ENCODE measurements around the gene SCAF4. TPM values are rescaled to one million over a fixed set of nuclear protein-coding genes. Genes with fewer than 3 reads are reported as not detected.

The SCAF4 gene
- total RNA-seq, 1 donor: 7.6 TPM

DNA sequence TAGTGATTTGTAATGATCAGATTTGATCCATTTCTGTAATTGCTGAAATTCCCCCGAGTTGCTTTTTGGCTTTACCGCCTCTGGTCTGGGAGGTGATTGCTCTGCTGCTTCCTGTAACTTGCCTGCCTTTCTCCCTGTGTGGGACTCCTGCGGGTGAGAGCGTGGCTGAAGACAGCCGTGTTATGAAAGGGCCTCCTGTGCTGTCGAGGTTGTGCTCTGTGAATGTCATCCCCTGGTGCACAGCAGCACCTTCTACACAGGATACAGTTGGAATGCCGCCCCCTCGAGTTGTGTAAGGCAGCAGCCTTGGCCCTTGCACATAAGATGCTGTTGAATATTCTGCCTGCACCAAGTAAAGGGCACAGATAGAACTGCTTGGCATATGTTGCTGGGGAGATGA, 66.5 kb downstream of the SCAF4 start:
- Histone ChIP-seq H4K20me1 (ENCODE audit: insufficient read depth, low read length) (peaks cover 22% of the 10 kb centered on the region), H2AFZ (ENCODE audit: low read length) (no peak overlapping the region), H3K9me3 (ENCODE audit: low read depth, low read length) (no peaks in the 10 kb centered on the region), H3K27me3 (ENCODE audit: insufficient read depth, low read length) (no peaks in the 10 kb centered on the region), H3K4me3 (ENCODE audit: insufficient read depth, low read length) (no peak overlapping the region), H3K4me1 (ENCODE audit: insufficient read depth, low read length) (peaks cover 32% of the 10 kb centered on the region), H3K4me2 (ENCODE audit: insufficient read depth, low read length) (no peak overlapping the region), H3K36me3 (ENCODE audit: insufficient read depth, low read length) (peaks cover 58% of the 10 kb centered on the region), H3K79me2 (ENCODE audit: insufficient read depth, low read length) (peaks cover 62% of the 10 kb centered on the region), H3K27ac (ENCODE audit: low read depth, low read length) (no peak overlapping the region)
- TF ChIP-seq, protein P1, sequence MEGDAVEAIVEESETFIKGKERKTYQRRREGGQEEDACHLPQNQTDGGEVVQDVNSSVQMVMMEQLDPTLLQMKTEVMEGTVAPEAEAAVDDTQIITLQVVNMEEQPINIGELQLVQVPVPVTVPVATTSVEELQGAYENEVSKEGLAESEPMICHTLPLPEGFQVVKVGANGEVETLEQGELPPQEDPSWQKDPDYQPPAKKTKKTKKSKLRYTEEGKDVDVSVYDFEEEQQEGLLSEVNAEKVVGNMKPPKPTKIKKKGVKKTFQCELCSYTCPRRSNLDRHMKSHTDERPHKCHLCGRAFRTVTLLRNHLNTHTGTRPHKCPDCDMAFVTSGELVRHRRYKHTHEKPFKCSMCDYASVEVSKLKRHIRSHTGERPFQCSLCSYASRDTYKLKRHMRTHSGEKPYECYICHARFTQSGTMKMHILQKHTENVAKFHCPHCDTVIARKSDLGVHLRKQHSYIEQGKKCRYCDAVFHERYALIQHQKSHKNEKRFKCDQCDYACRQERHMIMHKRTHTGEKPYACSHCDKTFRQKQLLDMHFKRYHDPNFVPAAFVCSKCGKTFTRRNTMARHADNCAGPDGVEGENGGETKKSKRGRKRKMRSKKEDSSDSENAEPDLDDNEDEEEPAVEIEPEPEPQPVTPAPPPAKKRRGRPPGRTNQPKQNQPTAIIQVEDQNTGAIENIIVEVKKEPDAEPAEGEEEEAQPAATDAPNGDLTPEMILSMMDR (IDR thresholded peaks at IDR 0.05; ENCODE audit: extremely low read depth, low read depth, low read length): no peak
- DNase-seq (ENCODE audit: insufficient read length, low spot score, missing footprints): no peak

DNA sequence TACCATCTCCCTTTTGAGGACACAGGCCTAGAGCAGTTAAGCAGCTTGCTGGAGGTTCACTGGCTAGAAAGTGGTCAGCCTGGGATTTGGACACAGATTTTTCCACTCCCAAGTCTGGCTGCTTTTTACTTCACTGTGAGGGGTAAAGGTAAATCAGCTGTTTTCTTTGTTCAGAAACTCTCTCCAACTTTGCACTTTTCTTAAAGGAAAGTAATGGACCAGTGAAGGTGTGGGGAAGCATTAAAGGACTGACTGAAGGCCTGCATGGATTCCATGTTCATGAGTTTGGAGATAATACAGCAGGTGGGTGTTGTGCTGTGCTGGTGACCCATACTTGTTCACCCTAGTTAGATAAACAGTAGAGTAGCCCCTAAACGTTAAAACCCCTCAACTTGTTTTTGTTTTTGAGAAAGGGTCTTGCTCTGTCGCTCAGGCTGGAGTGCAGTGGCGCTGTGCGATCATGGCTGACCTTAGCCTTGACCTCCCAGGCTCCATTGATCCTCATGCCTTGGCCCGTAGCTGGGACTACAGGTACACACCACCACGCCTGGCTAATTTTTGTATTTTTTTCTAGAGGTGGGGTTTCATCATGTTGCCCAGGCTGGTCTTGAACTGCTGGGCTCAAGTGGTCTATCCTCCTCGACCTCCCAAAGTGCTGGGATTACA, 68.2 kb downstream of the SCAF4 start:
- H4K20me1 ChIP-seq (ENCODE audit: insufficient read depth, low read length): peaks cover 21% of the 10 kb centered on the region
- no peaks in the 10 kb centered on the region for H3K27me3 ChIP-seq (ENCODE audit: insufficient read depth, low read length)
- H3K27ac ChIP-seq (ENCODE audit: low read depth, low read length): no peak overlapping the region
- no peak overlapping the region for H3K4me3 ChIP-seq (ENCODE audit: insufficient read depth, low read length)
- peaks cover 71% of the 10 kb centered on the region for H3K79me2 ChIP-seq (ENCODE audit: insufficient read depth, low read length)
- no peak for DNase-seq (ENCODE audit: insufficient read length, low spot score, missing footprints)
- H3K36me3 ChIP-seq (ENCODE audit: insufficient read depth, low read length): peaks cover 43% of the 10 kb centered on the region
- H2AFZ ChIP-seq (ENCODE audit: low read length): no peak overlapping the region
- no peak overlapping the region for H3K4me2 ChIP-seq (ENCODE audit: insufficient read depth, low read length)
- H3K9me3 ChIP-seq (ENCODE audit: low read depth, low read length): no peaks in the 10 kb centered on the region
- TF ChIP-seq, protein P1 (IDR thresholded peaks at IDR 0.05; ENCODE audit: extremely low read depth, low read depth, low read length): no peak
- H3K4me1 ChIP-seq (ENCODE audit: insufficient read depth, low read length): peaks cover 29% of the 10 kb centered on the region

DNA sequence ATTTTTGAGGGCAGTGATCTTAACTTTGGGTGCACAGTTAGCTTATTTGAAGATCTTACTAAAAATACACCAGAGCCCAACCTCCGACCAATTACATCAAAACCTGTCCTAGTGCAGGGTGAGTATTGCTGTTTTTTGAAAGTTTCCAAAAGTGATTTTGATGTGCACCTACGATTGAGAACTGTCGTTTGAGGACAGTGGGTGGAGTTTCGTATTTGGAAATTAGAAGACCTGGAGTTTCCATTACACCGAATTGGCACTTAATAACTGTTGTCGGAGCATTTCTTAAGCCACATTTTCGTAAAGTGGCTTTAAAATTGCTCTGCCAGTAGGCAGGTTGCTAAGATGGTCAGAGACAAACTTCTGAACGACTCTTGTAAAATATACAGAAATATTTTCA, 71.3 kb downstream of the SCAF4 start:
- peaks cover 21% of the 10 kb centered on the region for H4K20me1 ChIP-seq (ENCODE audit: insufficient read depth, low read length)
- peaks cover 57% of the 10 kb centered on the region for H3K79me2 ChIP-seq (ENCODE audit: insufficient read depth, low read length)
- H3K27ac ChIP-seq (ENCODE audit: low read depth, low read length): peak overlapping the region; percentile 77
- peaks cover 15% of the 10 kb centered on the region for H3K36me3 ChIP-seq (ENCODE audit: insufficient read depth, low read length)
- DNase-seq (ENCODE audit: insufficient read length, low spot score, missing footprints): peak; percentile 76
- H3K4me3 ChIP-seq (ENCODE audit: insufficient read depth, low read length): peak overlapping the region; percentile 88
- peaks cover 17% of the 10 kb centered on the region for H3K4me1 ChIP-seq (ENCODE audit: insufficient read depth, low read length)
- TF ChIP-seq, protein P1 (IDR thresholded peaks at IDR 0.05; ENCODE audit: extremely low read depth, low read depth, low read length): no peak
- H2AFZ ChIP-seq (ENCODE audit: low read length): peak overlapping the region; percentile 49
- no peaks in the 10 kb centered on the region for H3K27me3 ChIP-seq (ENCODE audit: insufficient read depth, low read length)
- no peaks in the 10 kb centered on the region for H3K9me3 ChIP-seq (ENCODE audit: low read depth, low read length)
- peak overlapping the region; percentile 93 for H3K4me2 ChIP-seq (ENCODE audit: insufficient read depth, low read length)

DNA sequence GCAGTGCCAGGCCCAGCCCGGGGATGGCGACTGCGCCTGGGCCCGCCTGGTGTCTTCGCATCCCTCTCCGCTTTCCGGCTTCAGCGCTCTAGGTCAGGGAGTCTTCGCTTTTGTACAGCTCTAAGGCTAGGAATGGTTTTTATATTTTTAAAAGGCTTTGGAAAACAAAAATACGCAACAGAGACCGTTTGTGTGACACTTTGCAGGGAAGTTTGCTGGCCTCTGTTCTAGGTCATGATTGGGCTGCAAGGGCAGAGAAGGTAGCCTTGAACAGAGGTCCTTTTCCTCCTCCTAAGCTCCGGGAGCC, 71.7 kb downstream of the SCAF4 start:
- H3K79me2 ChIP-seq (ENCODE audit: insufficient read depth, low read length): peaks cover 54% of the 10 kb centered on the region
- peaks cover 12% of the 10 kb centered on the region for H3K36me3 ChIP-seq (ENCODE audit: insufficient read depth, low read length)
- peaks cover 18% of the 10 kb centered on the region for H4K20me1 ChIP-seq (ENCODE audit: insufficient read depth, low read length)
- H3K4me1 ChIP-seq (ENCODE audit: insufficient read depth, low read length): peaks cover 13% of the 10 kb centered on the region
- H3K27ac ChIP-seq (ENCODE audit: low read depth, low read length): peak overlapping the region; percentile 77
- H3K4me2 ChIP-seq (ENCODE audit: insufficient read depth, low read length): peak overlapping the region; percentile 93
- H3K27me3 ChIP-seq (ENCODE audit: insufficient read depth, low read length): no peaks in the 10 kb centered on the region
- peak overlapping the region; percentile 49 for H2AFZ ChIP-seq (ENCODE audit: low read length)
- no peak for DNase-seq (ENCODE audit: insufficient read length, low spot score, missing footprints)
- H3K9me3 ChIP-seq (ENCODE audit: low read depth, low read length): no peaks in the 10 kb centered on the region
- TF ChIP-seq, protein P1 (IDR thresholded peaks at IDR 0.05; ENCODE audit: extremely low read depth, low read depth, low read length): no peak
- peak overlapping the region; percentile 88 for H3K4me3 ChIP-seq (ENCODE audit: insufficient read depth, low read length)

Data from osteoblast (primary cell).